Heart left ventricle (tissue), 16 donors: Measurements from ENCODE around the gene ZNF12. TPM values are rescaled to one million over a fixed set of nuclear protein-coding genes. Genes with fewer than 3 reads are reported as not detected.

Experiments
- ATAC-seq, 4 donors: fragments of 200-7000 bp; cut with Tn5 transposase; one replicate each; pipeline ENCODE4 v1.9.1; 2020 to 2022; ENCODE audit warnings: moderate library complexity in 4 of 4, mild to moderate bottlenecking in 3 of 4, moderate number of reproducible peaks in 1 of 4
- DNase-seq, 5 donors: peaks; one replicate each; pipeline ENCODE4 v3.0.0-alpha.2; 2020
- H3K27ac ChIP-seq, 12 donors: fragments of 200-600 bp; sonication (generic) in 4 of 12; one replicate each; pipeline versions ENCODE4 v1.5.0 to v1.8.0; 2016 to 2022; ENCODE audit warnings: mild to moderate bottlenecking in 2 of 12
- H3K27me3 ChIP-seq, 9 donors: fragments of 200-600 bp; sonication (generic) in 2 of 9; one replicate each; pipeline versions ENCODE4 v1.5.1 to v1.8.0; 2016 to 2022; ENCODE audit warnings: mild to moderate bottlenecking in 3 of 9
- H3K36me3 ChIP-seq, 9 donors: fragments of 200-600 bp; sonication (generic) in 2 of 9; one replicate each; pipeline versions ENCODE4 v1.5.0 to v1.8.0; 2018 to 2022; ENCODE audit warnings: mild to moderate bottlenecking in 2 of 9
- H3K4me1 ChIP-seq, 12 donors: fragments of 200-600 bp; sonication (generic) in 4 of 12; one replicate each; pipeline versions ENCODE4 v1.5.0 to v1.8.0; 2016 to 2022; ENCODE audit warnings: mild to moderate bottlenecking in 3 of 12
- H3K4me3 ChIP-seq, 12 donors: fragments of 200-600 bp; sonication (generic) in 4 of 12; one replicate each; pipeline versions ENCODE4 v1.5.0 to v1.8.0; 2017 to 2022; ENCODE audit warnings: mild to moderate bottlenecking in 9 of 12, moderate library complexity in 4 of 12
- H3K9me3 ChIP-seq, 12 donors: fragments of 200-600 bp; sonication (generic) in 4 of 12; one replicate each; pipeline versions ENCODE4 v1.5.0 to v1.8.0; 2016 to 2022; ENCODE audit warnings: mild to moderate bottlenecking in 1 of 12
- CTCF ChIP-seq, 12 donors: fragments of 200-600 bp; sonication (generic) in 4 of 12; IDR thresholded peaks; one replicate each; pipeline versions ENCODE4 v1.5.0 to v1.8.0; 2018 to 2022; ENCODE audit warnings: antibody characterized with exemption in 12 of 12, mild to moderate bottlenecking in 5 of 12
- POLR2A ChIP-seq, 2 donors: fragments of 450-650 bp; IDR thresholded peaks; one replicate each; pipeline ENCODE4 v1.6.1; 2017; ENCODE audit warnings: antibody characterized with exemption in 2 of 2, mild to moderate bottlenecking in 2 of 2, moderate library complexity in 2 of 2
- WGBS, 4 donors: extraction: QIAGEN DNeasy Blood & Tissue Kit in 2 of 4; methylation state at CpG; one replicate each; pipeline versions ENCODE4 v1.1.5 to v1.1.7; 2013 to 2018; 5-methylcytosine and 5-hydroxymethylcytosine counted together
- intact Hi-C, 10 donors: fragments of 100-400 bp; cut with DNase I; formaldehyde crosslinking; loops; one replicate each; pipeline versions ENCODE4 v1.11.1 to v1.14.2; 2022
- polyA plus RNA-seq, 2 donors: library from polyadenylated mRNA; stranded (reverse); fragments of 200-250 nt; gene quantifications; one replicate each; pipeline ENCODE4 v1.2.3, GENCODE V29; 2013
- total RNA-seq, 9 donors: library from RNA; depleted of rRNA in 2 of 9; stranded (reverse); fragments of >200 nt in 2 of 9; fragmentation: NEBNext Ultra II Directional in 3 of 9; extraction: Animal tissue kit (Norgen Biotek cat#: 25700) in 3 of 9; gene quantifications; one replicate each; pipeline versions ENCODE4 v1.1.0 to v1.2.4, GENCODE V29; 2016 to 2023
- donor health status: ischemic (EF 13 %, LVEDD 7.1; RV severe dilation, severe dysfunction).
- donor health status: healthy with polysubstance abuse.
- donor health status: DM: no; HTN: yes; CAD: no.
- donor health status: DM: no; HTN: no; CAD: no.
- donor health status: ischemic (EF 25% LVEDD 6.9; RV normal size, moderate dysfunction).
- donor health status: ischemic (EF 25% LVEDD 5.7; RV mildly dilated, moderate dysfunction).
- donor health status: healthy.
- donor health status: DM: yes; HTN: yes; CAD: no.
- donor health status: ischemic (EF 35%, LVEDD 5.7; RV mildly dilated, moderate dysfunction).
- donor health status: nonischemic (EF 11% LVEDD 7.7; RV severe dilation, severe dysfunction).
- donor health status: DM: yes; HTN: yes; CAD: no.
- donor health status: PGD.
- donor health status: ischemic (EF 29% LVEDD 5.4; RV normal size, mild dysfunction).
- donor health status: nonischemic (EF 23%, LVEDD 6.1; RV moderate dilation, normal function).

Gene ZNF12
- total and polyA plus RNA-seq, 11 donors = 6.4 to 20.1 (median 13.4) TPM

GRCh38 chr7:6709808-6710207 lies 3.1 kb upstream of the ZNF12 start:
- H3K4me3 ChIP-seq = no peak overlapping the region
- DNase-seq (no peak), ATAC-seq (no peak)
- no peaks in the 10 kb centered on the region for H3K27me3 ChIP-seq
- no peak for TF ChIP-seq POLR2A (IDR thresholded peaks at IDR 0.05)
- no peak for TF ChIP-seq CTCF (IDR thresholded peaks at IDR 0.05)
- H3K36me3 ChIP-seq = peaks cover 0 to 6% (median 0%) of the 10 kb centered on the region in 9 donors
- H3K4me1 ChIP-seq = peaks cover 0 to 20% (median 16%) of the 10 kb centered on the region in 12 donors
- no peak overlapping the region for H3K27ac ChIP-seq
- intact Hi-C loops = loop anchor here in 3 of 10 donors (5.0 to 10.0 kb wide), 3 partner anchors 73 to 133 kb away; partner anchors contain the start of genes INTS15 (in 1 of the 3), ZDHHC4 (in 1 of the 3) and ZNF316 (in 1 of the 3)
- 86 to 89% (median 87%) methylated on average over 6 of the region's 6 CpGs for WGBS, 4 donors
- no peaks in the 10 kb centered on the region for H3K9me3 ChIP-seq

GRCh38 chr7:6708304-6708703 lies 1.6 kb upstream of the ZNF12 start:
- intact Hi-C loops = loop anchor here in 3 of 10 donors (5.0 to 10.0 kb wide), 3 partner anchors 71 to 131 kb away; partner anchors contain the start of genes INTS15 (in 1 of the 3), ZDHHC4 (in 1 of the 3) and ZNF316 (in 1 of the 3)
- H3K27me3 ChIP-seq = no peaks in the 10 kb centered on the region
- no peak for DNase-seq

GRCh38 chr7:6705959-6706665 lies 635 bp downstream of the ZNF12 start:
- H3K36me3 ChIP-seq = peaks cover 0 to 33% (median 18%) of the 10 kb centered on the region in 9 donors
- WGBS, 4 donors = 0 to 1% (median 1%) methylated on average over 30 to 47 of the region's 47 CpGs
- H3K4me3 ChIP-seq = peak overlapping the region; percentile 56 to 99 (median 88)
- no peaks in the 10 kb centered on the region for H3K9me3 ChIP-seq
- ATAC-seq (peak in 3 of 4 donors; percentile 28 to 49 (median 33)), DNase-seq (peak; percentile 17 to 70 (median 43))
- H3K27me3 ChIP-seq = no peaks in the 10 kb centered on the region
- intact Hi-C loops = loop anchor here in 5 of 10 donors (2.0 to 10.0 kb wide), 4 partner anchors 23 to 129 kb away; partner anchors contain the start of genes INTS15 (in 1 of the 5), ZDHHC4 (in 1 of the 5) and ZNF316 (in 1 of the 5)
- peak overlapping the region; percentile 82 to 98 (median 93) for H3K27ac ChIP-seq
- TF ChIP-seq POLR2A (IDR thresholded peaks at IDR 0.05) = no peak
- no peak for TF ChIP-seq CTCF (IDR thresholded peaks at IDR 0.05)
- H3K4me1 ChIP-seq = peaks cover 0 to 44% (median 33%) of the 10 kb centered on the region in 12 donors

More at GRCh38 chr7:6708304-6708703, 1.6 kb upstream of the ZNF12 start:
- TF ChIP-seq POLR2A (IDR thresholded peaks at IDR 0.05) (no peak), CTCF (IDR thresholded peaks at IDR 0.05) (no peak)
- no peak overlapping the region for H3K4me3 ChIP-seq
- H3K36me3 ChIP-seq = peaks cover 0 to 21% (median 10%) of the 10 kb centered on the region in 9 donors
- H3K4me1 ChIP-seq = peaks cover 0 to 35% (median 28%) of the 10 kb centered on the region in 12 donors
- no peak overlapping the region for H3K27ac ChIP-seq
- no peaks in the 10 kb centered on the region for H3K9me3 ChIP-seq
- no peak for ATAC-seq
- 90 to 96% (median 95%) methylated on average over 3 of the region's 3 CpGs for WGBS, 4 donors

- Histone ChIP-seq H3K27ac (no peak overlapping the region), H3K4me1 (peaks cover 0 to 37% (median 27%) of the 10 kb centered on the region in 12 donors), H3K4me3 (no peak overlapping the region), H3K27me3 (no peaks in the 10 kb centered on the region), H3K36me3 (peaks cover 3 to 73% (median 53%) of the 10 kb centered on the region in 9 donors), H3K9me3 (peaks cover 0 to 36% (median 9%) of the 10 kb centered on the region in 12 donors)
- TF ChIP-seq CTCF (IDR thresholded peaks at IDR 0.05) = no peak
- TF ChIP-seq POLR2A (IDR thresholded peaks at IDR 0.05) = no peak
- DNase-seq = no peak
- ATAC-seq = no peak
- WGBS, 4 donors = 82 to 92% (median 89%) methylated on average over 1 of the region's 1 CpG
- intact Hi-C loops = loop anchor here in 1 of 10 donors (10.0 kb wide), 1 partner anchor 107 kb away; the partner anchor contains the start of gene INTS15
These were observed 4.9 kb downstream of the ZNF12 start for GRCh38 chr7:6701860-6702259.
